Activated CD8-positive, alpha-beta memory T cell treated with anti-CD3 and anti-CD28 coated beads for 1 hour (primary cell): ENCODE results near the gene ERICH2.
"Not testable (repeated sequence)": the region's sequence is repeated elsewhere in the genome, so short reads cannot be mapped to it uniquely, and the experiment has no call there.

Source experiments
- DNase-seq, 2 donors: peaks; one replicate each; pipeline ENCODE4 v3.0.0-alpha.2; 2020; ENCODE audit warnings: low read depth in 1 of 2; ENCODE audit errors: extremely low read depth in 1 of 2

ERICH2 gene, protein sequence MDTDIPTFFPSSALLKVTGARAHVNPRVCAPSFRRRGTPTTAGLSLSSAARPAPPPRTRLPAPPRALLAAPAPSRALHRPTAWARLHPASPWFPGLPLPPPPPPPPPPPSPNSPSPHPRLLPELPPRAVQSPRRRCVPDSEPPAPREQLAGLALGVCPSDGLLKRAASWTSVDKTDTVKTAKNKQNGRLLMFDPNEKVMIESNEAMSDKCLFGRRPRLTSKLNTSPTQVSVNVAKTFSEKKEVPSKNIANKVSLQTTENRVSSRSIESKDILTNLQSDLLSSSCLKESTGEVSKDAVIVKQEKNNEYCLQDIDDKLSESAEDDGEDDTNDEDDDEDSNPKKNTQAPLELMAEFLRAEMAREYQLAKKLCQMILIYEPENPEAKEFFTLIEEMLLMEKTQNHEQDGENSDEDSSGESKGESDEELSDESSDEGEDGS

GRCh38 chr2:170770008-170770605 lies at the start of gene ERICH2:
Gene ERICH2 (plus strand): TSS chr2:170770378. CDS start chr2:170770682, 304 bp downstream.
- DNase-seq: peak in 1 of 2 donors; percentile 3

DNA sequence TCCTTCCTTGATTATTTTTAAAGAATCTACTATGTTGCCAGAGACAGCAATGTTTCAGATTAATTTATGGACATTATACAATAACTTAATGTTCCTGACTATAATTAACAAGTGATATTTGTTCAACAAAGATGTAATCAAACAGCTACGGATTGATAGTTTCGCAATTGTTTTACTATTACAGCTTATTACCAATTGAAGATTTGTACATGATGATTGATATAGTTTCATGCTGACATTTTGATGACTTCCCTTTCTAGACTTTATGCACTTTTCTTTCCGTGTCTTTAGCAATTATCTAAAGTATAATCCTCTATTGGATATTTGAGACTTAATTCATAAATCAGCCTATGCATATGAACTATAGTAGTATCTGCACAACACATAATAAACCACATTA lies 48.5 kb upstream of the ERICH2 start:
- DNase-seq: no peak

DNA sequence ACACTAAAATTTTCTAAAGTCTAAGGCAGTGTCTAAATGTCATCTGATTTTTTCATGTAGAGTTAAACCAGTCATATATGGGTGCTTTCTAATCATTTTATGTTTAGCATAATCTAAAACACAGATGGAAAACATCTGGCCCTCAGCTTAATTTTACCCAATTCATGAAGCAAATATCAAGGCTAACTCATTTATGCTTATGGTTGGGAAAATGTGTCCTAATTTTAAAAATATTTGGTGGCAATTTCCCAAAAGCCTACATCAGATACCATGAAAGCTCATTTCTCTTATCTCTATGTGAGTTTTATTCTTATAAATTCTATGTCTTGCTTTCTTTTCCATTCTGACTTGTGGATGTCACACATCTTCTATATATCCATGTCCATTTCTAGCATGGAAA lies 47.9 kb upstream of the ERICH2 start:
- no peak for DNase-seq

DNA sequence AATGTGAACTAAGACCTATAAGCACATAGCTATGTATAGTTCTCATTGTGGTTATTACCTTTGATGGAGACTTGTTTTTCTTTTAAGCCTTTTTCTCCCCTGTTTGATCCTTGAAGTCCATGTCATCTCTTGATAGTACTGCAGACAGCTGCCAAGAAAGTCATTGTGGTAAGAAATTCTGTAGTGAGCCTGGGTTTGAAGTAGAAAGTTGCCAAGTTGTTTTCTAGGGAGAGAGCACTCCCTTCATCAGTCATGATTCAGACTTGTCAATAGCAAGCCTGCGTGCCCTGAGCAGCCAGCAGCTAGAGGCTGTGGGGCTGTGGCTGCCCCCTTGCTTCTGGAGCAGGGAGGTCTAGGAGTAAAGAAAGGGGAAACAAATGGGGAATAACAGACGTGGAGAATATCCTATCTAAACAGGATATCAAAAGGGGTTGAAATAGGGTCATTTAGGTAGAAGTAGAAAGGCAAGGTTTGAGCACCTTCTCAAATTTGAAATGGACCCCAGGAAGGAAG lies 46.7 kb upstream of the ERICH2 start:
- no peak for DNase-seq

GRCh38 chr2:170733798-170734600 lies 36.2 kb upstream of the ERICH2 start:
- no peak for DNase-seq

- not testable (repeated sequence) for DNase-seq
These were observed 35.6 kb upstream of the ERICH2 start for GRCh38 chr2:170734601-170735000.

DNA sequence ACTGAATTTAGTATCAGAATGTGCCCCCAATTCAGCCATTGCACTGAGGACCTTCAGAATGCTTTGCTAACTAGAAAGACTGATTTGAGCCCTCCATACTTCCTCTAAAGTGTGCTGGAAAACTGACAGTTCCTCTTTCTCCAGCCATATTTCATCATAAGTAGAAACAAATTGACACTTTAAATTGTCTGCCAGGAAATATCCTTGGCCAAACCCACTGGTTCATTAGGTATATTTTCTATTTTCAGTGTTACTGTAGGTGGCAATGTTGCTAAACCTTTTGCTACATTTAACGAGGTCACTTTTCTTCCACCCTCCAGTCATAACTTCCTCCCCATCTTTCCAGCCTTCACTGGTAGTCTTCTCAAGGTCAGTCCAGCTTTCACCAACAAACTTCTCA lies 33.5 kb upstream of the ERICH2 start:
- DNase-seq: no peak

- DNase-seq: no peak
These were observed 32.8 kb upstream of the ERICH2 start for GRCh38 chr2:170737406-170737805.

DNA sequence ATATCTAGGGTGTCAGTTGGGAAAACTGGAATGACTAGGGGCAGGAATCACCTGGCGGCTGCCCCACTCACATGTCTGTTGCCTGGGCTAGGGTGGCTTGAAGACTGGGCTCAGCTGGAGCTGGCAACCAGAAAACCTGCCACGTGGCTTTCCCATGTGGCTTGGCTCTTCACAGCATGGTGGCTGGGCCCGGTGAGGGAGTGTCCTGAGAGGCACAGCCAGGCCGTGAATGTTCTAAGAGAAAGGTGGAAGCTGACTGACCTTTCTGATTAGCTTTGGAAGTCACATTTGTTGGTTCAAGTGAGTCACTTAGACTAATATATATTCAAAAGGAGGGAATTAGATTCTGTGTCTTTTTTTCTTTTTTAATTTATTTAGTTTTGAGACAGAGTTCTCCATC lies 32.4 kb upstream of the ERICH2 start:
- no peak for DNase-seq

DNA sequence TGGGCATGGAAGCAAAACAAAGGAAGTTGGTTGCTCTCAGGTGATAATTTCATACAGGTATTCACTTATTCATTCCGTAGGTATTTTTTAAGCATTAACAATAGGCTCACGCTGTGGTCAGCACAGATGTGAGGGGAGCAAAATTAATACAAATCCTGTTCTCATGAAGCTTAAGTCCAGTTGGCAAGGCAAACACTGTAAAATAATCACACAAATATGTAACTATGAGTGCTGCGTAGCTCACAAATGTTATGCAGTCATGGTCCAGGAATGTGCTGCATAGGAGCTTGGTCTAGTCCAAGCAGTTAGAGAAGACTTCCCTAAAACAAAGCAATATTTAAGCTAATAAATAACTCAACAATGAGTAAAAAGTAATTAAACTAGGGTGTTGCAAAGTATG lies 31.1 kb upstream of the ERICH2 start:
- no peak for DNase-seq

GRCh38 chr2:170739507-170740046 lies 30.6 kb upstream of the ERICH2 start:
- no peak for DNase-seq

GRCh38 chr2:170740660-170741059 lies 29.5 kb upstream of the ERICH2 start:
- DNase-seq: no peak

DNA sequence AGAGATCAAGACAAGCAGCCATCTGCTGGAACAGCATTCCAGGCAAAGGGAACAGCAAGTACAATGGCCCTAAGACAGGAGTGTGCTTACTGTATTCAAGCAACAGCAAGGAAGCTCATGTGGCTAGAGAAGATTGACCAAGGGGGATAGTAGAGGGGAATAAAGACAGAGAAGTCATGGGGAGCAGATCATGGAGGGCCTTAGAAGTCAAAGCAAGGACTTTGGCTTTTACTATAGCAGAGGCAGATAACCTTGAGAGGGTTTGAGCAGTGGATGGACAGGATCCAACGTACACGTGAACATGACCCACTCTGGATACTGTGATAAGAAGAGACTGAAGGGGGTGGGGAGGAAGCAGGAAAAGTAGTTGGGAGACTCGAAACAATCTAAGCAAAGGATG lies 28.2 kb upstream of the ERICH2 start:
- DNase-seq: no peak

DNA sequence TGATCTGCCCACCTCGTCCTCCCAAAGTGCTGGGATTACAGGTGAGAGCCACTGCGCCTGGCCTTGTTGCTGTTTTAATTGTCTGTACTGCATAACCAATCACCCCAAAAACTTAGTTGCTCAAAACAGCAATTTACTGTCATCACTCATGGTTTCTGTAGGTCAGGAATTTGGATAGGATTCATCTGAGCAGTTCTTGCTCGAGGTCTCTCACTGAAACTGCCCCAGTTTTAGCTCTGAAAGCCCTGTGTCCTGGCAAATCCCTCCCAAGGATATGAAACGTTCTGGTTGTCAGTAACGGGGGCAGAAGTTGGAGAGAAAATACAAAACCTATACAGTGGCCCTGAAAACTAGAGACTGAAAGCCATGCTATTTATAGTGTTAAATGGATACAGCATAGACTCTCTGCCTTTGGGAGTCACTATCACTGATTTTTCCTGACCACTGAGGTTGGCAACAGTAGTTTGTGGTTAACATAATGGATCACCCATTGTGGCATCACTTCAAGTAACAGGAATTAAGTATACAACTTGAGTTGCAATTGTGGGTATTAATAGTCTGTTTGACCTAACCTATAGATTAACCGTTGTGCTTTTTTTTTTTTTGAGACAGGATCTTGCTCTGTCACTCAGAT lies 27.2 kb upstream of the ERICH2 start:
- no peak for DNase-seq

DNA sequence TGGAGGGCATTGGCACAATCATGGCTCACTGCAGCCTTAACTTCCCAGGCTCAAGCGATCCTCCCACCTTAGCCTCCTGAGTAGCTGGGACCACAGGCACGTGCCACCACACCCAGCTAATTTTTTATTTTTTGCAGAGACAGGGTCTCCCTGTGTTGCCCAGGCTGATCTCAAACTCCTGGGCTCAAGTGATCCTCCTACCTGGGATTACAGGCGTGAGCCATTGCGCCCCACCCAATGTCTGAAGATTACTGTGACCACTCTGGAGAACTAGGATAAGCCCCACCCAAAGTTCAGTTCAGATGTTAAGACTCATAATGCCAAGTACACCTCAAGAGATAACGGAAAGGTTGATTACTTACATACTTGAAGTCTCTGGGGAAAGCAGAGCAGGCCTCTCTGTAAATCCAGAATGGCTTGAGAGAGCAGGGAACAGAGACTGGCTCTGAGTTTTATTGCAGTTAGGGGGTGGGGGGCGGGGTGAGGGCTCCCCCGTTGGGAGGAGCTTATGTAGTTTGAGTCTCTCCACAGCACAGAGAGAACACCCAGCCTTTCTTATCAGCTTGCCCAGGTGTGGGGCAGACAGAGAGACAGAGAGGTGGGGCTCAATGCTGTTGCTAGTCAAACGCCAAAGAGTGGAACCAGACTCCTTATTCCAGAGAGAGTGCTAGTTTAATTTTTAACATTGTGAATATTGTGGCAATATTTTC lies 26.5 kb upstream of the ERICH2 start:
- no peak for DNase-seq

GRCh38 chr2:170744248-170745002 lies 25.8 kb upstream of the ERICH2 start:
- DNase-seq: no peak

GRCh38 chr2:170745305-170745704 lies 24.9 kb upstream of the ERICH2 start:
- no peak for DNase-seq

- no peak for DNase-seq
These were observed 22.3 kb upstream of the ERICH2 start for GRCh38 chr2:170747921-170748320.

DNA sequence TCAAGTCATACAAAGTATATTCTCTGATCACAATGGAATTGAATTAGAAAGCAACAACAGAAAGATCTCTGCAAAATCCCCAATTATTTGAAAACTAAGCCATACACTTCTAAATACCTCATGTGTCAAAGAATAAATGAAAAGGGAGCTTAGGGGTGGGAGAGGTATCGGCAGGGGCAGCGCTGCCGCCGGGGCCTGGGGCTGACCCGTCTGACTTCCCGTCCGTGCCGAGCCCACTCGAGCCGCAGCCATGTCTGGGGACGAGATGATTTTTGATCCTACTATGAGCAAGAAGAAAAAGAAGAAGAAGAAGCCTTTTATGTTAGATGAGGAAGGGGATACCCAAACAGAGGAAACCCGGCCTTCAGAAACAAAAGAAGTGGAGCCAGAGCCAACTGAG lies 18.6 kb upstream of the ERICH2 start:
- not testable (repeated sequence) for DNase-seq
